ENCODE measurements around the gene GPD2.

GPD2 gene

DNA sequence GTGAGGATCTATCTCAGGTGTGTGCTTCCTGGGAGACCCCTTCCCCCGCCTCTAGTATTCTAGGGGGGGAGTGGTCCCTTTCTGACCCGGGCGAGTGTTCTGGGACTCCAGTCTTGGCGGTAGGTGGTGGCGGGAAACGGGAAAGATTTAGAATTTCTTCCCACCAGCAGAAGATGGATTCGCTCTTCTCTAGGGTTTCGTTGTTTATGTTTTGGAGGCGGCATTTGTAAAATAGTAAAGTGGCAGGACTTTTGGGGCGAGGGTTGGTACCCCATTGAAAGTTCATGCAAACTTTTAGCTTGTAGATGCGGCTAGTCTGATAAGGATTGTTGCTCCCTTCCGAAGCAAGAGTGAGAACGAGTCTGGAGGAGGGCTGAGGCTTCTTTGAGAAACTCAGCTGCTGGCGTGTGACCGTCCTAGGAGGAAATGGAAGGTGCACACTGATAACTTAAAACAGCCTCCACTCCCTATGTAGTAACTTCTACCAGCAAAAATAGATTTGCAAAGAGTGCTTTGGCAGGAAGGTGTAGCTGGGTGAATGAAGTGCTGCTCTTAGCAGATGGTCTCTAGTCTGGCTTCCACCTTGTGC is 412 bp downstream of the GPD2 start:
- peak; percentile 14 for DNase-seq (ENCODE audit: low read depth)

DNA sequence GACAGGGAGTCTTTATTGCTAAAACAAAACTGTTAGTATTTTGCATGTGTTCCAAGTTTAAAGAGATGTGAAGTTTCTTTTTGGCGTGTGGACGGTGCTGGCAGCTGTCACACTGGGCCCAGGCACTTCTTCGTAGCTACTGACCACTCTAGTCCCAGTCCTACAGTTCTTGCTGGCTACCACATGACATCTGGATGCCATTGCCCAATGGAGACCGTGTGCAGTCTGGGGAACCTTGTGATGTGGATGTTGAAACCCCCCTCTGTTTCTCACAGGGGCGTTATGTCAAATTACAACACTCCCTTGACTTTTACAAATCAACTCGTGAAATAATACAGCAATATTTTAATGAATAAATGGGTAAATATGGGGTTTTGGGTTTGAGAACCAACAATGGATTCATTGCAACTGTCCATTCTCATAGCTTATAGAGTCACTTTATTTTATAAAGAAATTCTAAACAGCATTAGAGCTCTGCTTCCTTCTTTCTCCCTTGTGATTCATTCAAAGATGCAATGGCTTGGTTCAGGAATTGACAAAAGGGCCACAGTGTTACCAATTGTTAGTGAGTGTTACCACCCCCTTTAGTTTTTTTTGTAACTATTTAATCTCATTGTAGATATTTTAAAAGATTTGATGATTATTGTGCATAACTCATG is 1.2 kb downstream of the GPD2 start:
- DNase-seq (ENCODE audit: low read depth), result peak; percentile 56

- DNase-seq (ENCODE audit: low read depth), result no peak
These were observed 1.8 kb downstream of the GPD2 start for GRCh38 chr2:156437931-156438410.

DNA sequence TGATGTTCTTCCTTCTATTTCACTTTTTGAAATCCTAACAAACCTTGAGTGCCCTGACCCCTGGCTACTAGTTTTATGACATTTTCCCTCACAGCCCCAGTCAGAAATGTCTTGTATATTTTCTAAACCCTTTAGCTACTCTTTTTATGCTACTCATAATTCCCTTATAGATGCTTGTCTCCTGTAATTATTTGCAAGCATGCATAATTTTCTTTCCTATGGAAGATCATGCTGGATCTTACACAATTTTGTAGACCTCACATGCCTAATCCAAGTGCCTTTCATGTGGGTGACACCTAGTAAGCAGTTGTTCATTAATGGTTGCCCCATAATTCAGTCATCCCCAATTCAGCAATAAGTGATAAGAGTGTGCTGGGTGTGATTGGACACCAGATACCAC is 6.9 kb downstream of the GPD2 start:
- DNase-seq (ENCODE audit: low read depth), result no peak

GRCh38 chr2:156445296-156446220 is 9.4 kb downstream of the GPD2 start:
- peak; percentile 80 for DNase-seq (ENCODE audit: low read depth)

DNA sequence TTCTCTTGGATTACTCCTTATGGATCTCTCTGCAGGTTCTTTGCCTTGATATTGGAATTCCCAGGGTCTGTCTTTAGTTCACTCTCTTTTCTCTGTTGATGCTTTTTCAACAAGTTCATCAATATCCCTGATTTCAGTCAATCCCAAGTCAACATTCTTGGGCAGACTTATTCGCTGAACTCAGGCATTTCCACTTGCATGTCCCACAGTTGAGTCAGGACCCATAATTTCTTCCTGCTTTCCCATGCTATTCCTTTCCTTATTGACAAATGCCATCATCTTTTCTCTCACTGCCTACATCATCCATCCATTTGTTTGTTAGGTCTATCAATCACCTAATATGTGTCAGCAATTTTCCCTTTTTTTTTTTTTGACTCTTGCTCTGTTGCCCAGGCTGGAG is 11.6 kb downstream of the GPD2 start:
- DNase-seq (ENCODE audit: low read depth), result no peak

DNA sequence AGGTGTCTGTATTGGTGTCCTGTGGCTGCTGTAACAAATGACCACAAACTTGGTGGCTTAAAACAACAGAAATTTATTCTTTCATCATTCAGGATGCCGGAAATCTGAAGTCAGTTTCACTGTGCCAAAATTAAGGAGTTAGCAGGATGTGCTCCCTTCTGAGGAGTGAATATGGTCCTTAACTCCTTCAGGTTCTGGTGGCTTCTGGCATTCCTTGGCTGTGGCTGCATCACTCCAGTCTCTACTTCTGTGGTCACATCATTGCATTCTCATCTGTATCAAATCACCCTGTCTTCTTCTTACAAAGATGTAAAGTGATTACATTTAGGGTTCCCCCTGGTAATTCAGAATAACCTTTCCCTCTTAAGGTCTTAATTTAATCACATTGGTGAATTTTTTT is 12.6 kb downstream of the GPD2 start:
- no peak for DNase-seq (ENCODE audit: low read depth)

- DNase-seq (ENCODE audit: low read depth), result peak; percentile 81
These were observed 16.8 kb downstream of the GPD2 start for GRCh38 chr2:156452971-156453370.

DNA sequence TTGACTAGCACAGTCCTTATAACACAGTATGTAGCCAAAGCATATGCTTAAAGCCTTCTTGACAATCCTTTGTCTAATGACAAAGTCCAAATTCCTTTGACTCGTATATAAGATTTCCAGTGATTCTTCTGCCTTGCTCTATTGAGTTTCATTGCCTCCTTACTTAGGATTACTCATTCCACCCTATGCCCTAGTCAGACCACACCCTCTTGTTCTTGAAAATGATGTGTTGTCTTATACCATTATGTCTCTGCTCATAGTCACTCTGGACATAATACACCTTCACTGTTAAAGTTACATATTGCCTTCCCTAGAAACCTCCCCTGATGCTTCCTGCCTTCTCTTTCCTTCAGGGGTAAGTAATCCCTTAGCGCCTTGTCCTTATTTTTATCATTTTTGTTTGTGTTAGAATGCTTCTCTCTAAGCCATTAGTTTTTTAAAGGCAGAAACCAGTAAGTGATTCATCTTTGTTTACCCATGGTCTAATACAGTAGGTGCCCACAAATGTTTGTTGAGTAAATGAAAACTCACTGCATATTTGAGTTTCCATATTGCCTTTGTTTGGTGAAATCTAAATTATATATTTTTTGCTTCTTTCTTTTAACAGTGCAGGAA is 19.3 kb downstream of the GPD2 start:
- peak; percentile 24 for DNase-seq (ENCODE audit: low read depth)

- DNase-seq (ENCODE audit: low read depth), result no peak
These were observed 20.4 kb downstream of the GPD2 start for GRCh38 chr2:156456616-156457015.

- no peak for DNase-seq (ENCODE audit: low read depth)
These were observed 21.6 kb downstream of the GPD2 start for GRCh38 chr2:156457523-156458517.

DNA sequence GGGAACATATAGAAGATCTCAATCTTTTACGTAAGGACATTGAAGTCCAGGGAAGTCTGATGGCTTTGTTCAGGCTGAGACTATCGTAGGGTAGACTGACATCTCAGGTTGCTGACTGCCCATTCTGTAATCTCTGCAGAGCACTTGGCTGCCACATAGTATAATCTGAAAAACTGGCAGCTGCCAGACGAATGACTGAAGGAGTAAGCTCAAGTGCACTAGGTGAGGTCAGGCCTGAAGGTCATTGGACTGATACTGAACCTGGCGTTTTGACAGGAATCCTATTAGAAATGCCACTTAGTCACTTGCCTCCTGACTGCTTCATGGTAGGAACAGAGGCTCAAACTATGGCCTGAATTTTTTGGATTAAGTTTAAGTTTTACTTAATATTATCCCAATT is 23.5 kb downstream of the GPD2 start:
- no peak for DNase-seq (ENCODE audit: low read depth)

- no peak for DNase-seq (ENCODE audit: low read depth)
These were observed 27.9 kb downstream of the GPD2 start for GRCh38 chr2:156464106-156464505.

DNA sequence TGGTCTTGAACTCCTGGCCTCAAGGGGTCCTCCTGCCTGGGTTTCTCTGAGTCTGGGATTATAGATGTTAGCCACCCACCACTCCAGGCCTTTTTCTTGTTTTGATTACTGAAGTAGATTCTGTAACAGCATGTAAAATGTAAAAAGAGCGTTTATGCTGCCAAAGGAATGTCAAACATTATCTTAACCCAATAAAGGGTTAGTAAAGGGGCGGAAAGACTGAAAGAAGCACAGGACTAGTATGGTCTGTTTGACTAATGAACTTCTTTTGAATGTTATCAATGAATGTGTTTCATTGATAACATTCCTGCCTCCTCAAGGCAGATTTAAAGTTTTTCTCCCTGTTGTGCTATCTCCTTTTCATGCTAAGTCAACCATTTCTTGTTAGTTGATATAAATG is 29.4 kb downstream of the GPD2 start:
- DNase-seq (ENCODE audit: low read depth), result no peak

DNA sequence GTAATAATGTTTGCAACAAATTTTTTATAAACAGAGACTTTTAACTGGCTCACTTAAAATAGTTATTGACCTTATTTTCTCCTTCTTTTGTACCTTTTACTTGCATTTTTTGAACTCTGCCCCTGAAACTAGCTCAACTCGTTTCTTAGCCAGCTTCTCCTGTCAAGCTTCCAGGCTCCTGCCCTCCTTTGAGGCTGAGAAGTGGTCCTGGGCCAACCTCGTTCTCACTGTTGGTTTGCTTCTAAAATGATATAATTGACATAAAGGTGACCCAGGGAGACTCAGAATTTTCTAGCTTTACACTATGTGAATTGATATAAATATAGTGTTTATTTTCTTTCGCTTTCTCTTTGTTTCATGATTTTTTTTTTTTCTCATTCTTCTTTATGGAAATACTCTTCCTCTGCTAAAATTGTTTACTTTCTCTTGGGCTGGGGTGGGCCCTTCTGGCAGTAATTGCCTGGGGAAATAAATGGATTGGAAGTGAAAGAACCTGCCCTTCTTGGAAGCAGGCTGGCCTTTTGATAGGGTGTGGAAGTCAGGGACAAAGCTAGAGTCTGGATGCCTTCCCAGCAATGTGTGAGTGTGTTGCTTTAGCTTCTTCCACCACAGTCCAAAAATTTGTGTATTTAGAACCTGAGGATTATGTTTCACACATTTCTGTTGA is 30.7 kb downstream of the GPD2 start:
- no peak for DNase-seq (ENCODE audit: low read depth)

DNA sequence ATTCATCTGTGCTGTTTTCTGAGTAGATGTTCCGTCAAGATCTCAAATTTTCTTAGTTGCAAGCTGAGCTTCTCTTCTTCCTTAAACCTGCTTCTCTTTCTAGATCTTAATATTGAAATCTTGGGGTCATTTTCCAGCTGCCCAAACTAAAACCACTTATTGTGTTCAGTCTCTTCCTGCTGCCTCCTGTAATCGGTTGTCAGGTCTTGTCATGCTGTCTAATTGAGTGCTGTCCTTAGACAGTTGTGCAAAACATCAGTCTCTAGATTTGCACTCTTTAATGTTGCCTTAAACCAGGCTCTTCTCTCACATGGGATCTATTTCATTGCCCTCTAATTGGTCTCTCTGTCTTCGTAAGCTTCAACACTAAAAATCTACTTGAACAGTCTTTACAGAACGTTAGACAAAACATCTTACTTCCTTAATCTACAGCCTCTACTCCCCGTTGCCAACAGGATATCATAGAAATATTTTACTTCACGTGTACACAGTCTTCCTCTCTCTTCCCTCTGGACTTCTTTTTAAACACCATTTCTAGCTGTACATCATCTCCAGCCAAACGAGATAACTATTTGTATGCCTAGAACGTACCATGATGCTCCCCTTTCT is 34.9 kb downstream of the GPD2 start:
- no peak for DNase-seq (ENCODE audit: low read depth)

- peak; percentile 59 for DNase-seq (ENCODE audit: low read depth)
These were observed 35.6 kb downstream of the GPD2 start for GRCh38 chr2:156471762-156472161.

DNA sequence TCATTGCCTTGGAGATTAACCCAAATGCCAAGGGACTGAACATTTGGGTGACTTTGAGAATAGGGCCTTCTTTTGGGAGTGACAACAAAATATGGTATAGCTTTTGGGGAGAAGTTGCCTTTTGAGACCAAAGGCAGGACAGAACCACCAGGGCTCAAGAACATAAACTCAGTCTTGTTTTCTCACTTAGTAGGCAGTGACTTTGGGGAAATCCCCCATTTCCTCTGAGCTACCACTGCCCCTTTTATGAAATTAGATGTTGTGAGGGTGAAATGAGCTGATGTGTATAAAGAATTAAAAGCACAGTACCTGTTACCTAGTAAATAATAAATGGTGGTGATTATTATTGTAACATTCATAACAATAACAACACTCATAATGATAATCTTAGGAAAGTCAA is 36.5 kb downstream of the GPD2 start:
- DNase-seq (ENCODE audit: low read depth), result no peak

GRCh38 chr2:156473445-156473844 is 37.3 kb downstream of the GPD2 start:
- DNase-seq (ENCODE audit: low read depth), result no peak

DNA sequence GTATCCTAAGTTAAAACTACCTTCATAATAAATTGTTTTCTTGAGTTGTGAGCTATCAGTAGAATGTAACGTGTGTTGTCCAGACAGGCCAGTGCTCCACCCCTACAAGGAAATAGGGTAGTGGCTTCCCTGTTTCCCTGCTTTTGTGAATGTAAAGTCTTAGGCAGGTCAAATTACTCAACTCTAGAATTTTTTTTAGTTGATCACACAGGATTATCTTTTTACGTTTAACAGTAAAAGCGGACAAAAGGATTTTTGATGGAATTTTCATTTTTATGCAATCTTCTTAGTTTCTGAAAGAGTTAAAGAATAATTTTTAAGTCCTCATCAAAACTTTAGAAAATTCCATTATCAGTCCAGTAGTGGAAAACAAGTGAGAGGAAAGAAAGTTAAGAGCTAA is 38.2 kb downstream of the GPD2 start:
- DNase-seq (ENCODE audit: low read depth), result no peak

Measured in amniotic epithelial cell (primary cell).